Endothelial cell of umbilical vein (primary cell): Measurements from ENCODE around the gene DNMT3L. TPM values are rescaled to one million over a fixed set of nuclear protein-coding genes. Genes with fewer than 3 reads are reported as not detected.
"Not testable (repeated sequence)": the region's sequence is repeated elsewhere in the genome, so short reads cannot be mapped to it uniquely, and the experiment has no call there.

Experiments
- BruUV-seq: library from RNA; stranded (reverse); fragments of 400-500 nt; replicated peaks from 2 replicates; lab custom pipeline; 2021; lab: Mats Ljungman, UMichigan
- CTCF ChIA-PET: fragments of 300-600, 350-600 bp; sonication (Branson Sonifier 250); formaldehyde crosslinking; loops from one replicate; lab custom pipeline; 2021; ENCODE audit warnings: antibody characterized with exemption, inconsistent platforms; lab: Charles Lee
- POLR2A ChIA-PET: fragments of 300-600, 350-600 bp; sonication (Branson Sonifier 250); formaldehyde crosslinking; loops from one replicate; lab custom pipeline; 2021; ENCODE audit warnings: antibody characterized with exemption, inconsistent platforms; lab: Charles Lee
- DNase-seq: peaks from one replicate; pipeline ENCODE4 v3.0.0-alpha.2; 2011; ENCODE audit warnings: low read depth, low spot score
- FAIRE-seq: peaks from 2 replicates; lab custom pipeline; 2011; peaks lifted over from hg19 to GRCh38; lab: Jason Lieb, UNC
- H2AFZ ChIP-seq: 2 replicates; pipeline ENCODE4 v1.6.0; 2012; ENCODE audit warnings: low read depth, low read length, control low read depth, inconsistent platforms
- H3K27ac ChIP-seq: 2 replicates; pipeline ENCODE4 v1.5.1; 2011; ENCODE audit warnings: low read depth, mild to moderate bottlenecking, control low read depth, low read length, moderate library complexity; ENCODE audit not compliant: insufficient read depth
- H3K27me3 ChIP-seq, 2 experiments: 2 replicates each; pipeline versions ENCODE4 v1.6.0 to v1.6.1; 2011; ENCODE audit warnings: low read length in 2 of 2, mixed read lengths in 1 of 2; ENCODE audit not compliant: control insufficient read depth in 2 of 2, insufficient read depth in 2 of 2
- H3K36me3 ChIP-seq, 2 experiments: 2 replicates in 1 of 2; 3 replicates in 1 of 2; pipeline ENCODE4 v1.5.1; 2011; ENCODE audit warnings: low read length in 2 of 2, mild to moderate bottlenecking in 1 of 2, moderate library complexity in 1 of 2; ENCODE audit not compliant: control insufficient read depth in 2 of 2, insufficient read depth in 2 of 2; ENCODE audit errors: extremely low read depth in 1 of 2
- H3K4me1 ChIP-seq: 3 replicates; pipeline ENCODE4 v1.5.1; 2011; ENCODE audit warnings: mild to moderate bottlenecking, low read length; ENCODE audit not compliant: control insufficient read depth, insufficient read depth; ENCODE audit errors: extremely low read depth
- H3K4me2 ChIP-seq: 2 replicates; pipeline ENCODE4 v1.6.1; 2011; ENCODE audit warnings: low read length, control low read depth, mixed read lengths; ENCODE audit not compliant: insufficient read depth
- H3K4me3 ChIP-seq, 3 experiments: fragments of 200-600 bp in 1 of 3; sonication (generic), shearing (Covaris generic) in 1 of 3; replicated peaks in 1 of 3; 2 replicates each; pipeline ENCODE4 v1.5.1; 2011 to 2016; ENCODE audit warnings: control low read depth in 3 of 3, low read length in 3 of 3, mild to moderate bottlenecking in 2 of 3, inconsistent platforms in 1 of 3, low read depth in 1 of 3, moderate library complexity in 1 of 3; ENCODE audit not compliant: insufficient read depth in 1 of 3
- H3K79me2 ChIP-seq: 2 replicates; pipeline ENCODE4 v1.6.0; 2012; ENCODE audit warnings: low read length, inconsistent platforms; ENCODE audit not compliant: control insufficient read depth, insufficient read depth
- H3K9ac ChIP-seq: replicated peaks from 2 replicates; pipeline ENCODE3; 2011; ENCODE audit warnings: low read length, control low read depth; ENCODE audit not compliant: insufficient read depth; ENCODE audit errors: extremely low read depth
- H3K9me1 ChIP-seq: replicated peaks from 3 replicates; pipeline ENCODE4 v1.6.0; 2011; ENCODE audit warnings: mild to moderate bottlenecking, low read length; ENCODE audit not compliant: control insufficient read depth, insufficient read depth; ENCODE audit errors: extremely low read depth
- H3K9me3 ChIP-seq: replicated peaks from 2 replicates; pipeline ENCODE4 v1.5.1; 2012; ENCODE audit warnings: low read length, inconsistent platforms; ENCODE audit not compliant: control insufficient read depth, insufficient read depth
- H4K20me1 ChIP-seq: replicated peaks from 2 replicates; pipeline ENCODE3; 2011; ENCODE audit warnings: mild to moderate bottlenecking, low read length; ENCODE audit not compliant: control insufficient read depth, insufficient read depth; ENCODE audit errors: extremely low read depth
- EZH2 ChIP-seq: IDR thresholded peaks from 2 replicates; pipeline ENCODE4 v1.6.1; 2012; ENCODE audit warnings: borderline replicate concordance, low read depth, mild to moderate bottlenecking, moderate library complexity, low read length, inconsistent platforms; ENCODE audit not compliant: severe bottlenecking
- FOS ChIP-seq: IDR thresholded peaks from 2 replicates; pipeline ENCODE4 v1.6.1; 2011; ENCODE audit warnings: mild to moderate bottlenecking, low read length, moderate library complexity, borderline replicate concordance; ENCODE audit not compliant: insufficient read depth
- GATA2 ChIP-seq: IDR thresholded peaks from 2 replicates; pipeline ENCODE4 v1.7.0; 2011; ENCODE audit warnings: low read depth, mild to moderate bottlenecking, moderate library complexity, mixed read lengths, low read length; ENCODE audit not compliant: insufficient read length, insufficient read depth
- JUN ChIP-seq: IDR thresholded peaks from 2 replicates; pipeline ENCODE4 v1.6.1; 2011; ENCODE audit warnings: borderline replicate concordance, low read depth; ENCODE audit not compliant: insufficient read length, insufficient read depth
- MYC ChIP-seq: IDR thresholded peaks from one replicate; pipeline ENCODE4 v1.6.1; 2011; ENCODE audit warnings: mild to moderate bottlenecking, low read depth, low read length
- POLR2A ChIP-seq: IDR thresholded peaks from 2 replicates; pipeline ENCODE4 v1.6.1; 2012; ENCODE audit warnings: low read depth, mild to moderate bottlenecking, control low read depth, low read length
- POLR2AphosphoS5 ChIP-seq: IDR thresholded peaks from 2 replicates; pipeline ENCODE4 v1.6.1; 2012; ENCODE audit warnings: low read depth, mild to moderate bottlenecking, control low read depth, low read length, moderate library complexity; ENCODE audit not compliant: insufficient read depth
- dilution Hi-C: fragments of 300-500 bp; cut with MboI; formaldehyde crosslinking; loops from one replicate; pipeline ENCODE4 v1.15.0; 2019; ENCODE audit warnings: low sequenced_read_pairs; ENCODE audit not compliant: extremely low pct_ligation_motif_present
- intact Hi-C: fragments of 100-400 bp; cut with micrococcal nuclease; formaldehyde crosslinking; loops from one replicate; pipeline ENCODE4 v1.10.0; 2022
- polyA plus RNA-seq, 4 experiments: library from polyadenylated mRNA; depleted of rRNA in 3 of 4; stranded (reverse) in 3 of 4; unstranded in 1 of 4; fragments of >200 nt; gene quantifications; 2 replicates each; pipeline versions ENCODE4 v1.2.1 to v1.2.3, GENCODE V29; 2011 to 2012; ENCODE audit warnings: missing spikeins in 1 of 4
- total RNA-seq: library from RNA; stranded (reverse); gene quantifications from 2 replicates; pipeline ENCODE4 v1.2.3, GENCODE V29; 2021
- TF ChIP-seq, protein P1 (sequence below): IDR thresholded peaks from 2 replicates; pipeline ENCODE4 v1.6.1; 2011; ENCODE audit not compliant: insufficient read depth, insufficient read length
- TF ChIP-seq, protein P2 (sequence below), 2 donors: IDR thresholded peaks; 1 replicate in 1 of 2; 2 replicates in 1 of 2; pipeline ENCODE4 v1.5.1; 2011; ENCODE audit warnings: low read length in 2 of 2, mild to moderate bottlenecking in 2 of 2, moderate library complexity in 2 of 2, control low read depth in 1 of 2, inconsistent platforms in 1 of 2, low read depth in 1 of 2; ENCODE audit not compliant: insufficient read depth in 1 of 2; ENCODE audit errors: extremely low read depth in 1 of 2

DNMT3L gene
- total and polyA plus RNA-seq, 2 donors (not counting 3 experiments of a cell fraction or from before 2014, with no cell fraction given) = not detected

DNA sequence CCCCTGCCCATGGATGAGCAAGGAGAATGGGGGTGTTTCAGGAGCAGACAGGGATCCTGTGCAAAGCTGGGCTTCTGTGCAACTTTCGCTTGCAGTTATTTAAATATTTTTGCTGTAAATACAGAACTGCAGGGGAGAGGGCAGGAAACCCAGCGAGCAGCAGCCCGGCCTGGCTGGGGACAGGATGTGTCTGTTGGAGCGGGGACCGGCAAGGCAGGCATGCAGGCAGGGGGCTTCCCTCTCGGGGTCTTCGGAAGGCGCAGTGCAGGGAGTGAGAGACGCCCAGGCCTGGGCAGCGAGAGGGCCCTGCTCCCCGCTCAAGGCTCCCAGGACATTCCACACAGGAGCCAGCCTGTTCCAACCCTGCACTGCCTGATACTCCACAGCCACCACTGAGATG, 22.3 kb upstream of the DNMT3L start:
- no peaks in the 10 kb centered on the region for H4K20me1 ChIP-seq
- ChIA-PET CTCF (no interaction called here), POLR2A (interaction anchor here (0.6 kb wide), 1 partner anchor 14 kb away, joined by 3 read pairs; no protein-coding TSS in a partner anchor)
- intact Hi-C loops (no loop called here), dilution Hi-C loops (no loop called here)
- H2AFZ ChIP-seq = no peak overlapping the region
- no peaks in the 10 kb centered on the region for H3K4me1 ChIP-seq
- H3K4me2 ChIP-seq = no peak overlapping the region
- H3K36me3 ChIP-seq = no peaks in the 10 kb centered on the region
- no peak overlapping the region for H3K27ac ChIP-seq
- H3K9me1 ChIP-seq = no peaks in the 10 kb centered on the region
- H3K9me3 ChIP-seq = no peaks in the 10 kb centered on the region
- no peaks in the 10 kb centered on the region for H3K79me2 ChIP-seq
- DNase-seq (no peak), FAIRE-seq (no peak)
- H3K9ac ChIP-seq = no peak overlapping the region
- peaks cover 0 to 3% of the 10 kb centered on the region in 2 experiments for H3K27me3 ChIP-seq
- no TSS peak for BruUV-seq
- TF ChIP-seq, protein P1, sequence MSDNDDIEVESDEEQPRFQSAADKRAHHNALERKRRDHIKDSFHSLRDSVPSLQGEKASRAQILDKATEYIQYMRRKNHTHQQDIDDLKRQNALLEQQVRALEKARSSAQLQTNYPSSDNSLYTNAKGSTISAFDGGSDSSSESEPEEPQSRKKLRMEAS = no peak
- TF ChIP-seq EZH2 (no peak), FOS (no peak), POLR2A (no peak), POLR2AphosphoS5 (no peak), MYC (no peak), GATA2 (no peak), JUN (no peak)
- TF ChIP-seq, protein P2, sequence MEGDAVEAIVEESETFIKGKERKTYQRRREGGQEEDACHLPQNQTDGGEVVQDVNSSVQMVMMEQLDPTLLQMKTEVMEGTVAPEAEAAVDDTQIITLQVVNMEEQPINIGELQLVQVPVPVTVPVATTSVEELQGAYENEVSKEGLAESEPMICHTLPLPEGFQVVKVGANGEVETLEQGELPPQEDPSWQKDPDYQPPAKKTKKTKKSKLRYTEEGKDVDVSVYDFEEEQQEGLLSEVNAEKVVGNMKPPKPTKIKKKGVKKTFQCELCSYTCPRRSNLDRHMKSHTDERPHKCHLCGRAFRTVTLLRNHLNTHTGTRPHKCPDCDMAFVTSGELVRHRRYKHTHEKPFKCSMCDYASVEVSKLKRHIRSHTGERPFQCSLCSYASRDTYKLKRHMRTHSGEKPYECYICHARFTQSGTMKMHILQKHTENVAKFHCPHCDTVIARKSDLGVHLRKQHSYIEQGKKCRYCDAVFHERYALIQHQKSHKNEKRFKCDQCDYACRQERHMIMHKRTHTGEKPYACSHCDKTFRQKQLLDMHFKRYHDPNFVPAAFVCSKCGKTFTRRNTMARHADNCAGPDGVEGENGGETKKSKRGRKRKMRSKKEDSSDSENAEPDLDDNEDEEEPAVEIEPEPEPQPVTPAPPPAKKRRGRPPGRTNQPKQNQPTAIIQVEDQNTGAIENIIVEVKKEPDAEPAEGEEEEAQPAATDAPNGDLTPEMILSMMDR (IDR thresholded peaks at IDR 0.05; ENCODE audit: extremely low read depth in 1 of 2, insufficient read depth in 1 of 2, low read depth in 1 of 2, low read length in 2 of 2) = no peak
- H3K4me3 ChIP-seq = no peak overlapping the region

DNA sequence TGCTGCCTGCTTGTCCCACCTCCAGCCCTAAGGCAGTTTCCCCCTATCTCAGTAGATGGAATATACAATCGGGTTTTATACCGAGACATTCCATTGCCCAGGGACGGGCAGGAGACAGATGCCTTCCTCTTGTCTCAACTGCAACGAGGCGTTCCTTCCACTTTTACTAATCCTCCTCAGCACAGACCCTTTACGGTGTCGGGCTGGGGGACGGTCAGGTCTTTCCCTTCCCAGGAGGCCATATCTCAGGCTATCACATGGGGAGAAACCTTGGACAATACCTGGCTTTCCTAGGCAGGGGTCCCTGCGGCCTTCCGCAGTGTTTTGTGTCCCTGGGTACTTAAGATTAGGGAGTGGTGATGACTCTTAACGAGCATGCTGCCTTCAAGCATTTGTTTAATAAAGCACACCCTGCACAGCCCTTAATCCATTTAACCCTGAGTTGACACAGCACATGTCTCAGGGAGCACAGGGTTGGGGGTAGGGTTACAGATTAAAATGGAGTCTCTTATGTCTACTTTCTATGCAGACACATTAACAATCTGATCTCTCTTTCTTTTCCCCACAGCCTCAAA, 21.6 kb upstream of the DNMT3L start:
- H4K20me1 ChIP-seq, BruUV-seq, H3K9me3 ChIP-seq, H3K9me1 ChIP-seq, DNase-seq, H3K36me3 ChIP-seq, intact Hi-C loops, H3K4me3 ChIP-seq, H3K9ac ChIP-seq, H3K4me1 ChIP-seq, H3K79me2 ChIP-seq, H3K27me3 ChIP-seq, H3K4me2 ChIP-seq, FAIRE-seq, H3K27ac ChIP-seq, H2AFZ ChIP-seq, CTCF ChIA-PET, dilution Hi-C loops: not testable (repeated sequence)
- POLR2A ChIA-PET = interaction anchor here (0.6 kb wide), 1 partner anchor 14 kb away, joined by 3 read pairs; no protein-coding TSS in a partner anchor
